GM21786 (cell line): ENCODE results near the gene NUDT7.
A peak's percentile ranks its signal among the peaks of the same experiment; 100 is the strongest.

Source experiments
- ATAC-seq: cut with Tn5 transposase; IDR thresholded peaks from one replicate; pipeline ENCODE4 v1.9.1; 2021; ENCODE audit not compliant: unreplicated experiment

The NUDT7 gene

GRCh38 chr16:77723108-77723514 lies 797 bp downstream of the NUDT7 start:
- ATAC-seq = peak; percentile 10

- ATAC-seq = no peak
These were observed 1.9 kb downstream of the NUDT7 start for GRCh38 chr16:77724174-77724573.

DNA sequence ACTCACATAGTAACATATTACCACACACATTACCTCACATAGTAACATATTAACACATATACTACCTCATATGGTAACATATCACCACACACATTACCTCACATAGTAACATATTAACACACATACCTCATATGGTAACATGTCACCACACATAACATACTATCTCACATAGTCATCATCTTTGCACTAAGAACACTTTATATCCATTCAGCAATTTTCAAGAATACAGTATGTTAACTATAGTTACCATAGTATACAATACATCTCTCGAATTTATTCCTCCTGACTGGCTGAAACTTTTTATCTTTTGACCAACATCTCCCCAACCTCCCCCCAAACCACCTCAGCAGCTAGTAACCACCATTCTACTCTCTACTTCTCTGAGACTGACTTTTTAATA lies 7.6 kb downstream of the NUDT7 start:
- no peak for ATAC-seq

DNA sequence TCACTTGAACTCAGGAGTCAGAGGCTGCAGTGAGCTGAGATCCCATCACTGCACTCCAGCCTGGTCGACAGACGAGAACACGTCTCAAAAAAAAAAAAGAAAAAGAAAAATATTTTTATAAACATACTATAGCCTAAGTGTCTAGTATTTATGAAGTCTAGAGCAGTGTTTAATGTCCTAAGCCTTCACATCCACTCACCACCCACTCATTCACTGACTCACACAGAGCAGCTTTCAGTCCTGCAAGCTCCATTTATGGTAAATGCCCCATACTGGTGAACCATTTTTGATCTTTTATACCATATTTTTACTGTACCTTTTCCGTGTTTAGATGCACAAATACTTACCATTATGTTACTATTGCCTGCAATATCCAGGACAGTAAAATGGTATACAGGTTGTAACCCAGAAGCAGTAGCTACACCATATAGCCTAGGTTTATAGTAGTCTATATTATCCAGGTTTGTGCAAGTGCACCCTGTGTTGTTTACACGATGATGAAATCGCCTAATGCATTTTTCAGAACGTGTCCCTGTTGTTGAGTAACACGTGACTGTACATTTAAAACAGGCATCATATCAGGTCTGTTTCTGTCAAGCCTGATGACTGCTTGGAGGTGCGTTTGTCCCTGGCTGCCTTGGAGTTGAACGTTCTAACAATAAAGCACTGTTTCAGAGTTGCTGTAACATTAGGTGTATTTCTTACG lies 10.1 kb downstream of the NUDT7 start:
- ATAC-seq = no peak

- no peak for ATAC-seq
These were observed 14.6 kb downstream of the NUDT7 start for GRCh38 chr16:77736879-77737278.

- ATAC-seq = no peak
These were observed 16.6 kb downstream of the NUDT7 start for GRCh38 chr16:77738706-77739558.

DNA sequence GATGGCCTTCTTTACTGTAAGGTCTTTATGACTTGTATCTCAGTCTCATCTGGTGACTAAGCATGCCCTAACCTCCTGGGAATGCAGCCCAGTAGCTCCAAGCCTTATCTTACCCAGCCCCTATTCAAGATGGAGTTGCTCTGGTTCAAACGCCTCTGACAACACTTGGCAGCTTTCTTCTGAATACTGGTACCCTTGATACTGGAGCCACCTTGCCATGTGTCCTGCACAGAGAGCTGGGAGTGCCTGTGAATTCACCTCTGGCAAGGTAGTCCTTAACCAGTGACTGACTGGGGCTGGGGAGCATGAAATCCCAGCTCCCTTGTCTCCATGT lies 17.2 kb downstream of the NUDT7 start:
- no peak for ATAC-seq

- ATAC-seq = no peak
These were observed 21.8 kb downstream of the NUDT7 start for GRCh38 chr16:77744141-77744540.

DNA sequence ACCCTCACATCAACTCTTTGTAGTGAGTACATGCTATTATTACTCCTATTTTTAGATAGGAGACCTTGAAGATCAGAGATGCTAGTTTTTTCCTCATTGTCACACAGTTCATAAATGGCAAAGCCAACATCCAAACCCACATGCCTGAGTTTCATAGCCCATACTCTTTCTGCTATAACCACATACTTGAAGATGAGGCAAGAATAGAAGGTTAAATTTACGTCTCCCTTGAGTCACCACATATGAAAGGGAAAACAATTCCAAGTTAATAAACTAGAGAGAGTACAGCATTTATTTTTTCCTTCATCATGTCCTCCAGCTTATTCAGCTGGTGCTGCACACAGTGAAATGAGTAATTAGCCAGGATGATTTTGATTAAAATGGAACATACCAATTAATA lies 23.7 kb downstream of the NUDT7 start:
- ATAC-seq = no peak

- ATAC-seq = no peak
These were observed 26.2 kb downstream of the NUDT7 start for GRCh38 chr16:77748421-77749005.

- ATAC-seq = no peak
These were observed 27.1 kb downstream of the NUDT7 start for GRCh38 chr16:77749415-77749814.

DNA sequence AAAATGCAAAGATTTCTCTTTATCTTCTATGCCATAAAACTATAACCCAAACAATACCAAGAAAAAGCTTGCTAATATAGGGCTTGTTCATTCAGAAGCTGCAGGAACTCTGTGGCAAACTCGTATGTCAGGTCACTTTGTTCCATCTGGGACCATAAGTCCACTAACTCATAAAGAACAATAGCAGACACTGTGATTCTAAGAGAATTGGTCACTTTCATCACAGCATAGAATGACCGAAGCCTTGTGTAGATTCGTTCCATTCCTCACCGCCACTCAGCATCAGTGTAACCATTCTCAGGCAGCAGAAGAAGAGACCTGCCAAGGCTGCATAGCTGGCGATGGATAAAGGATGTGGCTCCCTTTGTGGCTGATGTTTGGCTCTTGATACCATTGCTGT lies 35.7 kb downstream of the NUDT7 start:
- no peak for ATAC-seq

DNA sequence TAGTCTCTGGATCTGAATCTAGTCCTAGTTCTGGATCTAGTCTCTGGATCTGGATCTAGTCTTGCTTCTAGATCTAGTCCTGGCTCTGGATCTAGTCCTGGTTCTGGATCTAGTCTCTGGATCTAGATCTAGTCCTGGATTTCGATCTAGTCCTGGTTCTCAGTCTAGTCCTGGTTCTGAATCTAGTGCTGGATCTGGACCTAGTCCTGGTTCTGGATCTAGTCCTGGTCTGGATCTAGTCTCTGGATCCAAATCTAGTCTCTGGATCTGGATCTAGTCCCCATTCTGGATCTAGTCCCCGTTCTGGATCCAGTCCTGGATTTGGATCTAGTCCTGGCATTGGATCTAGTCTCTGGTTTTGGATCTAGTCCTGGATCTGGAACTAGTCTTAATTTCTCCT lies 36.2 kb downstream of the NUDT7 start:
- no peak for ATAC-seq

GRCh38 chr16:77759201-77759600 lies 36.9 kb downstream of the NUDT7 start:
- ATAC-seq = no peak

DNA sequence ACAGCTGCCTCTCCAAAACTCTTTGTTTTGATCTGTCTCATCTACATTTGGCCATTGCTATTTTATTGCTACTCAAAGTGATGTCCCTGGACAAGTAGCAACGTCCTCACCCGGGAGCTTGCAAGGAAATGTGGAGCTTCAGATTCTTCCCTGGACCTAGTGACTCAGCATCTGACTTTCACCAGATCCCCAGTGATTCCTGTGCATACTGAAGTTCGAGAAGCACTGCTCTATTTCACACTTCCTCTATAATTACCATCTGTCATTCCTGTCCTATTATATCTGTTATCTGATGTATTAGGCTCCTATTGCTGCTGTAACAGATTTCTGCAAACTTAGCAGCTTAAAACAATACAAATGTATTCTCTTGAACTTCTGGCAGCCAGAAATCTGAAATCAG lies 37.5 kb downstream of the NUDT7 start:
- no peak for ATAC-seq

DNA sequence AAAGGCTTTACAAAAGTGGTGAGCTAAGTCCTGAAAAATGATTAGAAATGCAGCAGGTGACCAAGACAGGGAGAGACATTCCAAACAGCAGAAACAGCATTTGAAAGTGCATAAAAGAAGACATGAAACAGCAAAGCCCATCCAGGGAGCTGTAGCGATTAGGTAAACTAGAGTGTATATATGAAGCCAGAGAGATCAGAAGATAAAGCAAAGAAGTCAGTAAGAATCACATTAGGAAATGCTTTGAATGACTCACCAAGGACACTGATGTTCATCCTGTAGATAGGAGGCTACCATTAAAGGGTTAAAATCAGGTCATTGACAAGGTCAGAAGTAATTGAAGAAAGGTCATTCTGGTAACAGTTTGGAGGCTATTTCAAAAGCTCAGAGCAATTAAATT lies 38.5 kb downstream of the NUDT7 start:
- no peak for ATAC-seq

- ATAC-seq = no peak
These were observed 38.9 kb downstream of the NUDT7 start for GRCh38 chr16:77761204-77761603.

- no peak for ATAC-seq
These were observed 39.9 kb downstream of the NUDT7 start for GRCh38 chr16:77762262-77762661.

GRCh38 chr16:77763994-77764393 lies 41.7 kb downstream of the NUDT7 start:
- no peak for ATAC-seq

GRCh38 chr16:77767211-77767610 lies 44.9 kb downstream of the NUDT7 start:
- no peak for ATAC-seq

GRCh38 chr16:77767826-77768225 lies 45.5 kb downstream of the NUDT7 start:
- no peak for ATAC-seq
